C4-2B (cell line): ENCODE data around the gene GAPDH.

ENCODE experiments used
- CTCF ChIP-seq: fragments of 450-650 bp; conservative IDR thresholded peaks from 2 replicates; pipeline ENCODE4 v1.5.1; 2017; ENCODE audit warnings: mild to moderate bottlenecking
- ZFX ChIP-seq: fragments of 450-650 bp; IDR thresholded peaks from 2 replicates; pipeline ENCODE4 v1.6.1; 2017

DNA sequence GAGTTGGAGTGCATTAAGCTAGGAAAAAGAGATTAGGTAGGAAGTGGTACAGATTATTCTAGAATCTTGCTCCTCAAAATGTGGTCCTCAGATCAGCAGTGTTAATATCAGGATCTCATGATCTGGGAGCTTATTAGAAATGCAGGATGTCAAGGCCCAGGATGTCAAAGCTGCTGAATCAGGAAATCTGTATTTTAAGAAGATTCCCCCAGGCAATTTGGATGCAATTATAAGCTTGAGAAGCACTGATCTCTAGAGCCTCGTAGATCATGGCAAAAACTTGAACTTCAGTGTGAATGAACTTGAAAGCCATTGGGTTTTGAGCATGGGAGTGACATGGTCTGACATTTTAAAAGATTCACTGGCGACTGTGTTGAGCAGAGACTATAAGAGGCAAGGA, 33.9 kb upstream of the GAPDH start:
- TF ChIP-seq CTCF (no peak), ZFX (no peak)
